Suprapubic skin (tissue), 4 donors: ENCODE results near the gene ZC3H4. TPM values are rescaled to one million over a fixed set of nuclear protein-coding genes. Genes with fewer than 3 reads are reported as not detected.

Experiments used
- DNase-seq, 2 donors: peaks; one replicate each; pipeline ENCODE4 v3.0.0-alpha.2; 2019; ENCODE audit warnings: low spot score in 2 of 2
- H3K27ac ChIP-seq: fragments of 200-600 bp; sonication (generic); one replicate; pipeline ENCODE4 v1.5.1; 2019
- H3K27me3 ChIP-seq: fragments of 200-600 bp; sonication (generic); one replicate; pipeline ENCODE4 v1.5.1; 2019
- H3K36me3 ChIP-seq: fragments of 200-600 bp; sonication (generic); one replicate; pipeline ENCODE4 v1.5.1; 2019
- H3K4me1 ChIP-seq: fragments of 200-600 bp; sonication (generic); one replicate; pipeline ENCODE4 v1.5.1; 2019
- H3K4me3 ChIP-seq: fragments of 200-600 bp; sonication (generic); one replicate; pipeline ENCODE4 v1.5.1; 2019; ENCODE audit warnings: mild to moderate bottlenecking
- H3K9me3 ChIP-seq: fragments of 200-600 bp; sonication (generic); one replicate; pipeline ENCODE4 v1.5.1; 2019
- EP300 ChIP-seq: sonication (generic); formaldehyde crosslinking; IDR thresholded peaks from one replicate; pipeline ENCODE4 v1.6.1; 2017; ENCODE audit warnings: antibody characterized with exemption
- POLR2A ChIP-seq, 2 donors: fragments of 450-650 bp; IDR thresholded peaks; one replicate each; pipeline ENCODE4 v1.6.1; 2017; ENCODE audit warnings: antibody characterized with exemption in 2 of 2, mild to moderate bottlenecking in 2 of 2, moderate library complexity in 2 of 2
- POLR2AphosphoS5 ChIP-seq, 3 donors: sonication (generic); formaldehyde crosslinking; IDR thresholded peaks; one replicate each; pipeline ENCODE4 v1.6.1; 2017; ENCODE audit warnings: antibody characterized with exemption in 3 of 3
- WGBS: methylation state at CpG from one replicate; pipeline ENCODE4 v1.1.5; 2018; 5-methylcytosine and 5-hydroxymethylcytosine counted together
- total RNA-seq, 4 donors: library from RNA; depleted of rRNA; stranded (reverse); fragments of >200 nt; gene quantifications; one replicate each; pipeline ENCODE4 v1.1.0, GENCODE V29; 2016
- TF ChIP-seq, protein P1 (sequence below), 2 donors: fragments of 200-600 bp in 1 of 2; fragments of 450-650 bp in 1 of 2; sonication (generic) in 1 of 2; IDR thresholded peaks; one replicate each; pipeline ENCODE4 v1.5.1; 2016 to 2019; ENCODE audit warnings: antibody characterized with exemption in 2 of 2, mild to moderate bottlenecking in 1 of 2, moderate library complexity in 1 of 2

The ZC3H4 gene
- total RNA-seq, 4 donors from 2014 or later, result 24.2 to 42.8 (median 31.7) TPM

DNA sequence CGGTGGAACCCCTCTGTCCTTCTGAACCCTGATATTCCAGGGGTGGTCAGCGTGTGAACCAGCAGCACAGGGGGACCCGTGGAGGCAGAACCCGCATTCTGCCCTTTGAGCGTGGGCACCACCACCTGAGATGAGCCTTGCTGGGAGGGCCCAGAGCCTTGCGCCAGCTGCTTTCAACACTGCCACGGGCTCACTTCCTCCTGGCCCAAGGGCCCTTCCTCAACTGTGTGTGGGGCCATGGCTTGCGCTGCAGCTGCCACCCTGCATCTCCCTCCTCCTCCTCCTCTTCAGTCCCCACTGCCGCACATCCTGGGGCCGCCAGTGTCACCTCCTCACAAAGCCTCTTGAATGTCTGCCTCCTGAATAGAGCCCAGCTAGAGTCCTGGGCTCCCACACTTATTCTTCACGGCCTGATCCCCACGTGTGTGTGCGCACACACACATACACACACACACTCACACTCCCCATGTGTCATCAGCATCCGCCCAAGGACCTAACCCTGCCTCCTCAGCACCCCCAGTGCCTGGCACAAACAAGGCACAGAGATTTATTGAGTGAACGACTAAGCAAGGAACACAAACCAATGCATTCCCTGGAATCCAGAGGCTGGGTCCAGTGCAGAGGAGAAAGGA, 38.3 kb downstream of the ZC3H4 start:
- no peak for DNase-seq
- no peaks in the 10 kb centered on the region for H3K9me3 ChIP-seq
- H3K27me3 ChIP-seq, result no peaks in the 10 kb centered on the region
- peaks cover 5% of the 10 kb centered on the region for H3K4me1 ChIP-seq
- TF ChIP-seq POLR2AphosphoS5 (IDR thresholded peaks at IDR 0.05), result no peak
- TF ChIP-seq POLR2A (IDR thresholded peaks at IDR 0.05), result no peak
- no peak for TF ChIP-seq EP300
- TF ChIP-seq, protein P1, sequence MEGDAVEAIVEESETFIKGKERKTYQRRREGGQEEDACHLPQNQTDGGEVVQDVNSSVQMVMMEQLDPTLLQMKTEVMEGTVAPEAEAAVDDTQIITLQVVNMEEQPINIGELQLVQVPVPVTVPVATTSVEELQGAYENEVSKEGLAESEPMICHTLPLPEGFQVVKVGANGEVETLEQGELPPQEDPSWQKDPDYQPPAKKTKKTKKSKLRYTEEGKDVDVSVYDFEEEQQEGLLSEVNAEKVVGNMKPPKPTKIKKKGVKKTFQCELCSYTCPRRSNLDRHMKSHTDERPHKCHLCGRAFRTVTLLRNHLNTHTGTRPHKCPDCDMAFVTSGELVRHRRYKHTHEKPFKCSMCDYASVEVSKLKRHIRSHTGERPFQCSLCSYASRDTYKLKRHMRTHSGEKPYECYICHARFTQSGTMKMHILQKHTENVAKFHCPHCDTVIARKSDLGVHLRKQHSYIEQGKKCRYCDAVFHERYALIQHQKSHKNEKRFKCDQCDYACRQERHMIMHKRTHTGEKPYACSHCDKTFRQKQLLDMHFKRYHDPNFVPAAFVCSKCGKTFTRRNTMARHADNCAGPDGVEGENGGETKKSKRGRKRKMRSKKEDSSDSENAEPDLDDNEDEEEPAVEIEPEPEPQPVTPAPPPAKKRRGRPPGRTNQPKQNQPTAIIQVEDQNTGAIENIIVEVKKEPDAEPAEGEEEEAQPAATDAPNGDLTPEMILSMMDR (IDR thresholded peaks at IDR 0.05), result no peak
- 86% methylated on average over 14 of the region's 15 CpGs for WGBS
- H3K36me3 ChIP-seq, result peaks cover 64% of the 10 kb centered on the region
- H3K27ac ChIP-seq, result no peak overlapping the region
- H3K4me3 ChIP-seq, result no peak overlapping the region

GRCh38 chr19:47074621-47075020, 39.0 kb downstream of the ZC3H4 start:
- 73% methylated on average over 2 of the region's 9 CpGs for WGBS
- Histone ChIP-seq H3K4me1 (peaks cover 2% of the 10 kb centered on the region), H3K27me3 (no peaks in the 10 kb centered on the region), H3K4me3 (no peak overlapping the region), H3K36me3 (peaks cover 65% of the 10 kb centered on the region), H3K9me3 (no peaks in the 10 kb centered on the region), H3K27ac (no peak overlapping the region)
- no peak for DNase-seq
- TF ChIP-seq POLR2AphosphoS5 (IDR thresholded peaks at IDR 0.05) (no peak), EP300 (no peak), POLR2A (IDR thresholded peaks at IDR 0.05) (no peak)
- TF ChIP-seq, protein P1 (IDR thresholded peaks at IDR 0.05), result no peak

GRCh38 chr19:47073574-47073973, 40.0 kb downstream of the ZC3H4 start:
- Histone ChIP-seq H3K36me3 (peaks cover 72% of the 10 kb centered on the region), H3K4me1 (no peaks in the 10 kb centered on the region), H3K4me3 (no peak overlapping the region), H3K9me3 (no peaks in the 10 kb centered on the region), H3K27ac (no peak overlapping the region), H3K27me3 (no peaks in the 10 kb centered on the region)
- no peak for DNase-seq
- WGBS, result 93% methylated on average over 10 of the region's 10 CpGs
- no peak for TF ChIP-seq EP300
- no peak for TF ChIP-seq POLR2AphosphoS5 (IDR thresholded peaks at IDR 0.05)
- no peak for TF ChIP-seq POLR2A (IDR thresholded peaks at IDR 0.05)
- TF ChIP-seq, protein P1 (IDR thresholded peaks at IDR 0.05), result no peak

DNA sequence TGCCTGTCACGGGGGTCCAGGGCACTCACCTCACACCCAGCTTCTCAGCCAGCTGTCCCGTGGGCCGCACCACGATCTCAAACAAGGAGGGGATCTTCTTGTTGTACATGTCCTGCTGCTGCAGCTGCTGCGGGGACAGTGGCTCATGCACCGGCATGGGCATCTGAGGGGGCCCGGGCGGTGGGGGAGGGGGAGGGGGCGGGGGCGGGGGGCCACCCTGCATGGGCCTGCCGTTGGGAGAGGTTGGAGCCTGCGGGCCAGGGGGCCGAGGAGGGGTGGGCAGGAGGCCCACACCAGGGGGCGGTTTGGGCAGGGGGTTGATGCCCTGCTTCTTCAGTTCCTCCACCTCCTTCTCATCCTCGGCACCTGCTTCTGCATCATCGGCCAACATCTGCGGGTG, 41.3 kb downstream of the ZC3H4 start:
- no peak for TF ChIP-seq POLR2AphosphoS5 (IDR thresholded peaks at IDR 0.05)
- TF ChIP-seq POLR2A (IDR thresholded peaks at IDR 0.05), result no peak
- TF ChIP-seq, protein P1 (IDR thresholded peaks at IDR 0.05), result no peak
- TF ChIP-seq EP300, result no peak
- H3K4me3 ChIP-seq, result no peak overlapping the region
- H3K36me3 ChIP-seq, result peaks cover 77% of the 10 kb centered on the region
- H3K4me1 ChIP-seq, result no peaks in the 10 kb centered on the region
- no peak overlapping the region for H3K27ac ChIP-seq
- H3K9me3 ChIP-seq, result no peaks in the 10 kb centered on the region
- H3K27me3 ChIP-seq, result no peaks in the 10 kb centered on the region
- WGBS, result 86% methylated on average over 8 of the region's 17 CpGs
- no peak for DNase-seq

DNA sequence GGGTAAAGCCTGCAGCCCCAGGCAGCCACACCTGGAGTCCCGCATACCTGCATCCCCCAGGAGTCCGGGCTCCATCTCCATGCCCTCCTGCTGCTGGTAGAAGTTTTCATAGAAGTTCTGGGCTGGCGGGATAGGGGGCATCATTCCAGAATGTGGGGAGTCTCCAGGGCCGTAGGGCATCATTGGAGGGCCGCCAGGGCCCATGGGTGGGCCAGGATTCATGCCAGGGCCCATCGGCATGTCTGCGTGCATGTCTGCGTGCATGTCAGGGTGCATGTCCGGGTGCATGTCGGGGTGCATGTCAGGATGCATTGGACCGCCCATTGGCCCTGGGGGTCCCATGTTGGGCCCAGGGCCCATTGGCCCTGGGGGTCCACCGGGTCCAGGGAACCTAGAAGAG, 41.8 kb downstream of the ZC3H4 start:
- Histone ChIP-seq H3K27ac (no peak overlapping the region), H3K4me1 (no peaks in the 10 kb centered on the region), H3K27me3 (no peaks in the 10 kb centered on the region), H3K36me3 (peaks cover 77% of the 10 kb centered on the region), H3K4me3 (no peak overlapping the region), H3K9me3 (no peaks in the 10 kb centered on the region)
- DNase-seq, result no peak
- no peak for TF ChIP-seq EP300
- TF ChIP-seq, protein P1 (IDR thresholded peaks at IDR 0.05), result no peak
- TF ChIP-seq POLR2AphosphoS5 (IDR thresholded peaks at IDR 0.05), result no peak
- no peak for TF ChIP-seq POLR2A (IDR thresholded peaks at IDR 0.05)
- WGBS, result 67% methylated on average over 3 of the region's 12 CpGs
